Suprapubic skin (tissue), 4 donors: ENCODE measurements around the gene RAMACL. TPM values are rescaled to one million over a fixed set of nuclear protein-coding genes. Genes with fewer than 3 reads are reported as not detected.

Source experiments
- DNase-seq, 2 donors: peaks; one replicate each; pipeline ENCODE4 v3.0.0-alpha.2; 2019; ENCODE audit warnings: low spot score in 2 of 2
- H3K27ac ChIP-seq: fragments of 200-600 bp; sonication (generic); one replicate; pipeline ENCODE4 v1.5.1; 2019
- H3K27me3 ChIP-seq: fragments of 200-600 bp; sonication (generic); one replicate; pipeline ENCODE4 v1.5.1; 2019
- H3K36me3 ChIP-seq: fragments of 200-600 bp; sonication (generic); one replicate; pipeline ENCODE4 v1.5.1; 2019
- H3K4me1 ChIP-seq: fragments of 200-600 bp; sonication (generic); one replicate; pipeline ENCODE4 v1.5.1; 2019
- H3K4me3 ChIP-seq: fragments of 200-600 bp; sonication (generic); one replicate; pipeline ENCODE4 v1.5.1; 2019; ENCODE audit warnings: mild to moderate bottlenecking
- H3K9me3 ChIP-seq: fragments of 200-600 bp; sonication (generic); one replicate; pipeline ENCODE4 v1.5.1; 2019
- EP300 ChIP-seq: sonication (generic); formaldehyde crosslinking; IDR thresholded peaks from one replicate; pipeline ENCODE4 v1.6.1; 2017; ENCODE audit warnings: antibody characterized with exemption
- POLR2A ChIP-seq, 2 donors: fragments of 450-650 bp; IDR thresholded peaks; one replicate each; pipeline ENCODE4 v1.6.1; 2017; ENCODE audit warnings: antibody characterized with exemption in 2 of 2, mild to moderate bottlenecking in 2 of 2, moderate library complexity in 2 of 2
- POLR2AphosphoS5 ChIP-seq, 3 donors: sonication (generic); formaldehyde crosslinking; IDR thresholded peaks; one replicate each; pipeline ENCODE4 v1.6.1; 2017; ENCODE audit warnings: antibody characterized with exemption in 3 of 3
- WGBS: methylation state at CpG from one replicate; pipeline ENCODE4 v1.1.5; 2018; 5-methylcytosine and 5-hydroxymethylcytosine counted together
- total RNA-seq, 4 donors: library from RNA; depleted of rRNA; stranded (reverse); fragments of >200 nt; gene quantifications; one replicate each; pipeline ENCODE4 v1.1.0, GENCODE V29; 2016
- TF ChIP-seq, protein P1 (sequence below), 2 donors: fragments of 200-600 bp in 1 of 2; fragments of 450-650 bp in 1 of 2; sonication (generic) in 1 of 2; IDR thresholded peaks; one replicate each; pipeline ENCODE4 v1.5.1; 2016 to 2019; ENCODE audit warnings: antibody characterized with exemption in 2 of 2, mild to moderate bottlenecking in 1 of 2, moderate library complexity in 1 of 2

Gene RAMACL
- total RNA-seq, 4 donors from 2014 or later = 1.0 to 3.6 (median 1.1) TPM

DNA sequence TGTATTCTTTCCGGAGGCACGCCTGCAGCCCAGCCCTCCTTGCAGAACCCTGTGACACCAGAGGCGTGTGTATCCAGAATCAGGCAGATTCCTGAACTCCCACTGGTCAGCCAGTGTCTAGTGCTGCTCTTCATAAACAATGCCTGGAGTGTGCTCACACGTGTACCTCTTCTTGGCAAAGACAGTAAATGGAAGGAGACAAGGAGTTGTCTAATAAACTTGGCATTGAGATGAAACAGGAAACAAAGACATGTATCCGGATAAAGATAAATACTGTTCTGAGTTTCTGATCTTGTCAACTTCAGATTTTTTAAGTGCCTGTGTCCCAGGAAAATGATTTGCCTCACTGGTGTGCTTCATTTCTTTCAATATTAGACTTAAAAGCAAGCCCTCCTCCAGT lies 38.9 kb upstream of the RAMACL start:
- Histone ChIP-seq H3K27me3 (peaks cover 7% of the 10 kb centered on the region), H3K9me3 (no peaks in the 10 kb centered on the region), H3K27ac (peak overlapping the region; percentile 76), H3K4me1 (peaks cover 47% of the 10 kb centered on the region), H3K4me3 (peak overlapping the region; percentile 88), H3K36me3 (no peaks in the 10 kb centered on the region)
- TF ChIP-seq, protein P1, sequence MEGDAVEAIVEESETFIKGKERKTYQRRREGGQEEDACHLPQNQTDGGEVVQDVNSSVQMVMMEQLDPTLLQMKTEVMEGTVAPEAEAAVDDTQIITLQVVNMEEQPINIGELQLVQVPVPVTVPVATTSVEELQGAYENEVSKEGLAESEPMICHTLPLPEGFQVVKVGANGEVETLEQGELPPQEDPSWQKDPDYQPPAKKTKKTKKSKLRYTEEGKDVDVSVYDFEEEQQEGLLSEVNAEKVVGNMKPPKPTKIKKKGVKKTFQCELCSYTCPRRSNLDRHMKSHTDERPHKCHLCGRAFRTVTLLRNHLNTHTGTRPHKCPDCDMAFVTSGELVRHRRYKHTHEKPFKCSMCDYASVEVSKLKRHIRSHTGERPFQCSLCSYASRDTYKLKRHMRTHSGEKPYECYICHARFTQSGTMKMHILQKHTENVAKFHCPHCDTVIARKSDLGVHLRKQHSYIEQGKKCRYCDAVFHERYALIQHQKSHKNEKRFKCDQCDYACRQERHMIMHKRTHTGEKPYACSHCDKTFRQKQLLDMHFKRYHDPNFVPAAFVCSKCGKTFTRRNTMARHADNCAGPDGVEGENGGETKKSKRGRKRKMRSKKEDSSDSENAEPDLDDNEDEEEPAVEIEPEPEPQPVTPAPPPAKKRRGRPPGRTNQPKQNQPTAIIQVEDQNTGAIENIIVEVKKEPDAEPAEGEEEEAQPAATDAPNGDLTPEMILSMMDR (IDR thresholded peaks at IDR 0.05) = no peak
- no peak for TF ChIP-seq POLR2A (IDR thresholded peaks at IDR 0.05)
- no peak for TF ChIP-seq POLR2AphosphoS5 (IDR thresholded peaks at IDR 0.05)
- no peak for TF ChIP-seq EP300
- 49% methylated on average over 5 of the region's 5 CpGs for WGBS
- DNase-seq = no peak

DNA sequence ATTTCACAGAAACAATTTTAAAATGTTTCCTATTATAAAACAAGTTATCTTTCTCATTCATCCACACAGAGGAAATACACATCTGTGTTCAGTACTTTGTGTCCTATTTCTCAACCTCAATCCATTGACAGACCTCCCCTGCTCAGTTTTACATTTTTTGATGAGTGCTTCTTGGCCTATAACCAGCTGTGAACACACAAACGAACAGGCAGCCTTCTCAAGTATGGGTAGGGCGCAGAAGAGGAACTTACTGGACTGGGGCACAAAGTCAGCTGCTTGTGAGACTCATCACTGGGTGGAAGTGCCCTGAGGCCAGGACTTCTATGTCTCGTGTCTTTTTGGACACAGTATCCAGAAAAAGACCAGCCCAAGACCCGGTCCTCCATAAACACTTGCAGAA lies 37.8 kb upstream of the RAMACL start:
- Histone ChIP-seq H3K27ac (peak overlapping the region; percentile 76), H3K27me3 (peaks cover 7% of the 10 kb centered on the region), H3K36me3 (no peaks in the 10 kb centered on the region), H3K4me3 (peak overlapping the region; percentile 88), H3K4me1 (peaks cover 58% of the 10 kb centered on the region), H3K9me3 (no peaks in the 10 kb centered on the region)
- TF ChIP-seq POLR2A (IDR thresholded peaks at IDR 0.05) (no peak), POLR2AphosphoS5 (IDR thresholded peaks at IDR 0.05) (peak in 2 of 3 donors; percentile 53 to 85)
- no peak for DNase-seq
- 40% methylated on average over 4 of the region's 4 CpGs for WGBS

DNA sequence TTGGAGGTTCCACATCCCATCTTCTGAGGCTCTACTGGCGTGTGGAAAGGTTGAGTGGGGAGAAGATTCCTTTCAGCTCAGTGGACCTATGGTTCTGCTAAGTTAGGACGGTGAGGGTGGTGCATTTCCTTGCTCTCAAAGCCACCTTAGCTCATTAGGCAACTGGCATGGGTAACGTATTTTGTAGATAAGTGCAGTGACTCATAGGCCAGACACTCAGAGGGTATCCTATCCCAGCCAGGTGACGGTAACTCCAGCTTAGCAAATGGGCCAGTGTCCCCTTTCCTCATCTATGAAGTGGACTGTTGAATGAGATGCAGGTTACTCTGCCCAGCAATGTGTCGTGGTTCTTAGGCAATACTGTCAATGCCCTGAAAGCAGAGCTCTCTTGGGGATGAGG lies 36.8 kb upstream of the RAMACL start:
- 83% methylated on average over 5 of the region's 5 CpGs for WGBS
- Histone ChIP-seq H3K27ac (peak overlapping the region; percentile 70), H3K4me1 (peaks cover 55% of the 10 kb centered on the region)

GRCh38 chr6:166621114-166621540 lies 34.6 kb upstream of the RAMACL start:
- no peak for DNase-seq
- TF ChIP-seq, protein P1 (IDR thresholded peaks at IDR 0.05) = no peak
- no peak for TF ChIP-seq EP300
- no peak for TF ChIP-seq POLR2AphosphoS5 (IDR thresholded peaks at IDR 0.05)
- no peak for TF ChIP-seq POLR2A (IDR thresholded peaks at IDR 0.05)
- Histone ChIP-seq H3K27me3 (peaks cover 4% of the 10 kb centered on the region), H3K4me1 (peaks cover 44% of the 10 kb centered on the region), H3K36me3 (peaks cover 3% of the 10 kb centered on the region), H3K9me3 (no peaks in the 10 kb centered on the region), H3K27ac (peak overlapping the region; percentile 5), H3K4me3 (no peak overlapping the region)
- 63% methylated on average over 6 of the region's 6 CpGs for WGBS

More for the DNA sequence above, 36.8 kb upstream of the RAMACL start:
- Histone ChIP-seq H3K36me3 (peaks cover 3% of the 10 kb centered on the region), H3K27me3 (peaks cover 4% of the 10 kb centered on the region), H3K9me3 (no peaks in the 10 kb centered on the region), H3K4me3 (no peak overlapping the region)
- no peak for DNase-seq
- no peak for TF ChIP-seq POLR2AphosphoS5 (IDR thresholded peaks at IDR 0.05)
- TF ChIP-seq, protein P1 (IDR thresholded peaks at IDR 0.05) = no peak
- no peak for TF ChIP-seq POLR2A (IDR thresholded peaks at IDR 0.05)
- no peak for TF ChIP-seq EP300

- H3K27me3 ChIP-seq = peaks cover 4% of the 10 kb centered on the region
- no peaks in the 10 kb centered on the region for H3K9me3 ChIP-seq
- TF ChIP-seq, protein P1 (IDR thresholded peaks at IDR 0.05) = no peak
- TF ChIP-seq EP300 (no peak), POLR2A (IDR thresholded peaks at IDR 0.05) (no peak), POLR2AphosphoS5 (IDR thresholded peaks at IDR 0.05) (no peak)
- H3K4me1 ChIP-seq = peaks cover 48% of the 10 kb centered on the region
- 53% methylated on average over 8 of the region's 8 CpGs for WGBS
- peak overlapping the region; percentile 5 for H3K27ac ChIP-seq
- H3K36me3 ChIP-seq = peaks cover 3% of the 10 kb centered on the region
- DNase-seq = no peak
- no peak overlapping the region for H3K4me3 ChIP-seq
Observed at GRCh38 chr6:166620478-166621113, 34.1 kb upstream of the RAMACL start.
